GM21529 (cell line): ENCODE results near the gene TMEM273.

Source experiments
- ATAC-seq: cut with Tn5 transposase; IDR thresholded peaks from one replicate; pipeline ENCODE4 v1.9.1; 2021; ENCODE audit not compliant: unreplicated experiment

Gene TMEM273

DNA sequence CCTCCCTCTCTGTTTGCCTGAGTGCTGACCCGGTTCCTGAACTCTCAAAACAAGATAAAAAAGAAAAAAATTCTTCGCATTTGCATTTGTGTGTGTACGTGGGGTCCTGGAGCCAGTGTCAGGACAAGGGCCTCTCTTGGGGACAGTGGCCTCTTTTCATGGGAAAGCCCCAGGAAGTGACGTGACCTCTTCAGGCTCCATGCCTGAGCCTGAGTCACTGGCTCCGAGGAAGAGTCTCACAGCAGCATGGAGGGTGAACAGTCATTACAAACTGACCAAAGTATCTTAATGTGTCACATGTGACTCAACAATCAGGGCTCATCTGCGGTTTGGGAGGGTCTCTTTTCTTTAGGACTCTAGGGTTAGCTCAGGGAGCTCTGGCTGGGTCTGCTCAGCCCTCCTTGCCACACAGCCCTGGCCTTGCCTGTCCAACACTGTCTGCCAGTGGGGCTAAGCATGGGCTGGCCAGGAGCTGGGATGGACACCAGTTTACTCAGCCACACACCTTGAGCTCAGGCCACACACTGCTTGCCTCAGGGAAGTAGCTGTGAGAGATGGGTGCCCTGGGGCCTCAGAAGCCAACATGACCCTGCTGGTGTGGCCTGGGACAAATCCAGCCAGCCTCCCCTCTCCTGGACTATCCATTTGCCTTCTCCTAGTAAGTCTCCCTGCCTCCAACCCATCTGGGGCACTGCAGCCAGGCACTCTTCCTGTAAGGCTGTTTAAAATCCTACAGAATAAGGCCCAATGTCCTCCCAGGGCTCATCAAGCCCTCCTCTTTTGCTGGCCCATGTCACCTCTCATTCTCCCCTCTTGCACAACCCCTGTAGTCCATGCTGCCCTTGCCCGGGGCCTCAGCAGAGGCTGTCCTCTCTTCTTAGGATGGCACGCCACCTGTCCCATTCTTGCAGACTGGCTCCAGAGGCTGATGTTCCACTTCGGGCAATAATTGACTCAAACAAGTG lies 10.5 kb downstream of the TMEM273 start:
- peak; percentile 81 for ATAC-seq

DNA sequence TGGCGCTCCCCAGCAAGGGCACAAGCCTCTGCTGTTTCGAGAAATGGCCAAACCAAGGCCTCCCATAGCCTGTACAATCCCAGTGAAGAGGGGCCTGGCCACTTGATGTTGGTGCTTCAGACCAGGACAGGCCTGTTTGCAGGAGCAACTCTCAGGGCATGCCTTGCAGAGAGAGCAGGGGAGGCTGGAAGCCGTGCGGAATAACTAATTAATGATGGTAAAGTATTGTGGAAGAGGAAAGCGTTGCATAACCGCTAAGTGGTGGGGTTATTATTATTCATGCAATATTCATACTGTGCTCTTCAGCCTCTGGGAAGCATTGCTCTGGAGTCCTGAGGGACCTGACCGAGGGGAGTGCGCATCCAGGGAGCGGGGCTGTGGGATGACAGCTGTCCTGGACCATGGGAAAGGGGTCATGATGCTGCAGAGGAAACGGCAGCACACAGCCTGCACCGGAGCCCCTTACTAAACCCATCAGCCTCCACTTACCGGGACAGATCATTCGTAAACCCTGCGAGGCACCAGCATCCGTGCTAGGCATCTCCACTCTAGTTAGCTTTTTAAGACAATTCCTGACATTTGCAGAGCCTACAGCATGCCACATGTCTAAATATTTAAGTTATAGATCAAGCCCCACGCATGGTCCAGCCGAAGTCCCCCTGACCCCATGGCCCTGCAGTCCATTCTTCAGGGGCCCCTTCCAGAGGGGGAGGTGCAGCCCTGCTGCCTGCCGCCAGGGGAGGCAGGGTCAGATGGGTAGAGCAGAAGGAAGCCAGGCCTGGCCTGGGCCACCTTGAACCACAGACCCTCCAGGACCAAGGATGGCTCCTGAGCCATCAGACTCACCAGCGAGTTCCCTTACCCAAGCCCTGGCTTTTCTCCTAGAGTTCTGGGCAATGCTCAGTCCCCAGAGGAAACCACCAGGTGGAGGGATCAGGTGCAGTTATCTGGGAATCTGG lies 11.6 kb downstream of the TMEM273 start:
- peak; percentile 5 for ATAC-seq

- ATAC-seq, result no peak
Measured at GRCh38 chr10:49175587-49176309, 12.4 kb downstream of the TMEM273 start.

GRCh38 chr10:49174926-49175500 lies 13.2 kb downstream of the TMEM273 start:
- no peak for ATAC-seq

DNA sequence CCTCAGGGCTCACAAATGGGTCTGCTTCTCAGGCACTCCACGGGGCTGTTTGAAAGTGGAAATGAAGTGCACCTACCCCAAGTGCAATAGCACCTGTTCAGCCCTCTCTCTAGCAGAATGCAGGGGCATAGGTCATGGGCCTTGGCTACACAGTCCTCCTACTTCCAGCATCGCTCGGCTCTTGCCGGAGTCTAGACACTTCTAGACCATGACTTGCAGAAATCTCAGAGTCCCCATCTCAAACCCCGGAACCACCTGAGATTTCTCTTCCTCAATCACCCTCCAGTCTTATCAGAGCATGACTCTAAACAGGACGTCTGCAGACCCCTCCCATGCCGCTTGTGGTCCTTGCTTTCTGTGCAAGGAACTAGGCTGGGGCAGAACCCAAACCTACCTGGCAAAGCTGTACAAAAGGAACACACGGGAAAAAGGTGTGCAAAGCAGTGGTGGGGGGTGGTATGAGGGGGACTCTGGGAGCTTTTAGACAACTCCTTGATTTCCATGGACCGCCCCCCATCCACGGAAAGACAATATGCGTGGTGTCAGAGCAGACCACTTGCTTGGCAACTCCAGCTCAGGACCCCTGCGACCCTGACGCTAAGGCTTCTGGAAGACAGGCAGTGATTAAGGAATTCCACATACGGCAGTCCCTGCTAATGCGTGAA lies 13.8 kb downstream of the TMEM273 start:
- ATAC-seq, result no peak

GRCh38 chr10:49173853-49174252 lies 14.3 kb downstream of the TMEM273 start:
- ATAC-seq, result no peak

DNA sequence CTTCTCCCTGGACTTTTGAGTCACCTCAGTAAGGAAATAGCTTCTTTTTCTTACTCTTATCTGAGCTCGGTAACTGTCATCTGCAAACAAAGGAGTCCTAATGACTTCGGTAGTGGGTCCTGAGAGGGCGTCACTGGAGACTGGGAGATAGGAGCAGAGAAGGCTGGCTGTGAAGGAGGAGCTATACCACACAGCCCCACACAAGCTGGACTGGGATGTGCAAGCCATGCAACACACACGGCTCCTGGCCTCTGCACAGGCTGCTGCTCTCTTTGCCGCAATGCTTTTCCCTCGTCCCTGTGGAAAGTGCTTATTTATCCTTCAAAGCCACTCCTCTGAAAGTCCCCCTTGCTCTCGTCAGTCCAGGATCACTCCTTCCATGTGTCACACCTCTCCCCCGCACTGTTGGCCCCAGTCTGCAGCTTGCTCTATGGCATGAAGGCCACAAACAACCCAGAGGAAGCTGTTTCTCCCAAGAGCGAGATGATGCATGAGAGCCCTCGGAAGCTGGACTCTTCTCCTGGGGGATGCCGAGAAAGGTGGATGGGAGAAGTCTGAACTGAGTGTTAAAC lies 14.9 kb downstream of the TMEM273 start:
- ATAC-seq, result no peak

GRCh38 chr10:49172777-49173132 lies 15.4 kb downstream of the TMEM273 start:
- no peak for ATAC-seq

- no peak for ATAC-seq
Measured at GRCh38 chr10:49172061-49172776, 16.0 kb downstream of the TMEM273 start.

- ATAC-seq, result no peak
Measured at GRCh38 chr10:49171326-49172060, 16.7 kb downstream of the TMEM273 start.

DNA sequence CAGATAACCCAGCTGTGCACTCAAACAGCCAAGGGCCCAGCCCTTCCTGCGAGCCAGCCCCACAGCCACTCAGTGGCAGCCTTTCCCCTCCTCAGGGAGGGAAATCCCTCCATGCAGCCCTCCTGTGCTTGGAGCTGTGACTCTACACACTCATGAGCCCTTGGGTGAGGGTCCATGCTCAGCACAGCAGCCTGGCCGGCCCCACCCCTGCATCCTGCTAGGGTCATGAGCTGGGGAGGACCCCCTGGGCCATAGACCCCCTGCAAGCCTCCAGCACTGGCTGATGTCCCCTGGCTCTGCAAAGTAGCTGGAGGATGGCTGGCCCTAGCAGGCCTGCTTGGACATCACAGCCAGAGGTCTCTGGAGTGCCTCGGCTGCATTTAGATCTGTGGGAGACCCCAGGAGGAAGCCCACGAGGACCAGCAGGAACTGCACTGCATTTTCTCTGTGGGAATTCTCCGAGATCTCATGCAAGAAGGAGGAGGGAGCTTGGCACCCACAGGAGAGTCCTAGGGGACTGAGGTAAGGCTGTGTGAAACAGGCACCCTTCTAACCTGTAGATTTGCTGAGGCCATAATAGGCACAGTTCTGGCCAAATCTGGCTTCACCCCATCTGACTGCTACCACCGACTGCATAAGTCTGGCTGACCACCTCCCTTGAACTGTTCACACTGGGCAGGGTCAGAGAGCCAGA lies 17.4 kb downstream of the TMEM273 start:
- no peak for ATAC-seq

GRCh38 chr10:49169776-49170175 lies 18.4 kb downstream of the TMEM273 start:
- ATAC-seq, result no peak

DNA sequence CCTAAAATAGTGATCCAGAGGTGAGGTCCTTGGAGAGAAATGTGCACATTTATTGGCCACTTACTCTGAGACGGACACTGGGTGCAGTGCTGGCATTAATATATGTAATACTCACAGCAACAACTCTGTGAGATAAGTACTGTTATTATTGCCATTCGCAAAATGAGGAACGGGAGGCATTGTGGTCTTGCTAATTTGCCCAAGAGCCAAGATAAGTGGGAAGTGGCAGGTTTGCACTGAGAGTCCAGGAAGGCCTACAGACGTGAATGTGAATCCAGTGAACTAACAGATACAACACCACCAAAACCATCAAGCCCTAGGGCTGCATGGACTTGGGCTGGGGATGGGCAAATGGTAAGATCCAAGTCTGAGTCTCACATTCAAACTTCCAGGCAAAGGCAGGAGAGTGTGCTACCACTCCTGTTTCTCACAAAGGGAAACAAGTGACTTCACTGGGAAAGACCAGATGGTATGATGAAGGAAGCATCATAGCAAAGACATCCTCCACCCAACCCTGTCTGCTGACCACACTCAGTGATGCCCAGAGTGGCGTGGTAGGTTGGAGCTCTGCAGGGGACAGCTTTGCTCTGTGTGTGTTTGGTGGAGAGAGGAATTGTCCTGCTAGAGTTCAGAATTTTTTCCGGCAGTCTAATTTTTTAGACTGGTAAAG lies 19.2 kb downstream of the TMEM273 start:
- no peak for ATAC-seq

DNA sequence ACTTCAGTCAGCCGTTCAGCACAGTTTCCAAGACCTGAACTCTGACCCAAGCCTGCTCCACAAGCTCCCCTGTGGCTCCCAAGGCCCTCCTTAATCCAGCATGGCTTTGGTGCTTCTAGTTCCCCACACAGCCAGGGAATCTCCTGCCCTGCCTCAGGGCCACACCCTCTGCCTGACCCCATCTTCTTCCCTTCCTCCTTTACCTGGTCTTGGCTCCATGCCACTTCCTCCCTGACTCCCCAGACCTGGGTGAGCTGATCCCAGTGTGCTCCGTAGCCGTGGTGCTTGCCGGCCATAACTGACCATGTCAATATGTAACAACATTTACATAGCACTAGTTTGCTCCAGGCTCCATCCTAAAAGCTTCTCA lies 20.0 kb downstream of the TMEM273 start:
- no peak for ATAC-seq

GRCh38 chr10:49167425-49168170 lies 20.6 kb downstream of the TMEM273 start:
- no peak for ATAC-seq

DNA sequence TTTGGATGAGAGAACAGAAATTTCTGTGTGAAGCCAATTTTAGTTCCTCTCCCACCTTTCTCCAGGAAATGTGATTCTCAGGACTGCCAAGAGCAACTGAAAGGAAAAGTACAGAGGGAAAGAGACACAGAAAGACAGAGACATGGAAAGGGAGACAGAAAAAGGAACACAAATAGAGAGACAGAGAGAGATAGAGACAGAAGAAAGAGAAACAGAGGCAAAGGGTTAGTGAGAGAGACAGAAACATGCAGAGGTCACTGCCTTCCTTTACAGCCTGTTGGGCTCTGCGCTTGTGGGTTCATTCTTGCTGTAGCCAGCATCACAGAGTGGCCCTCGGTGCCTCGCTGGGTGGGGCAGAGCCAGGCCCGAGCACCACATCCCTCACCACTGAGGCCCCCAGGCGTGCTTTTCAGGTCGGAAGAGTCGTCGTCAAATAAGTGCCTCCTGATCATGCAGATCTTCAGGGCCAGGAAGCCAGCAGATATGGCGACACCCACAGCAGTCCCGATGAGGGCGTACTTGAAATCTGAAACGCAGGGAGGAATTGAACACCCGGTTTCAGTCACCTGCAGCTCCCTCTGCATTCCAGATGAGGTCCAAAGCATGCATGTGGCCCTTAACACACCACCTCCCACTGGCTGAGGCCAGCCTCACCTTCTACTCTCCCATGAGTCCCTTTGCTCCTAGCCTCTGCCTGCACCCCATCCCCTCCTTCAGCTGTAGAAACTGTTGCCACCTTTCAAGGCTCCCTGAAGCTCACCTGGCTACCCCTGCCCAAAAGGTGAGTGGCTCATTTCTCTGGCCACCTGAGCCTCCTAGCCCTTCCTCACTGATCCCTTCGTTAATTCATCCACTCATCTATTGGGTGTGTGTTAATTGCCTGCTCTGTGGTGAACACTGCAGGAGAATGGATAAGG lies 21.4 kb downstream of the TMEM273 start:
- no peak for ATAC-seq
